GM18858 (cell line): ENCODE measurements around the gene PRPF40A.

Experiments
- ATAC-seq: cut with Tn5 transposase; IDR thresholded peaks from one replicate; pipeline ENCODE4 v1.9.1; 2021; ENCODE audit not compliant: unreplicated experiment

PRPF40A gene

DNA sequence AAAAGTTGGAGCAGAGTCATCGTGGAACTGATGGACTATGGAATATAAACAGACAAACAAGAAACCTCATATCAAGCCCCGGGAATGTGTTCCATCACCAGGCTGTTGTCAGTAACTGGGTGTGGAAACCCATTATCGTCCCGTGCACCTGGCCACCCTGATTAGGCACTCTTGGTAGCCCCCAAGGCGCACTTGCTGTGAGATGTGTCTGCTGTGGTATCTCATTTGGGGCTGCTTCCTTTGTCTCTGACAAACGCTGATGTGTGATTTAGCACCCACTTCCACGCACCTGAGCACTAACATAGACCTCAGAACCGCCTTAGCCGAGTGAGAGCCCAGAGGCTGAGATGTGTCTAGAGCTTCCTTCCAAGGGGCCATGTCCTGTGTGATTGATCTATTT lies 96.3 kb downstream of the PRPF40A start:
- no peak for ATAC-seq

GRCh38 chr2:152620208-152620607 lies 97.1 kb downstream of the PRPF40A start:
- ATAC-seq: no peak

DNA sequence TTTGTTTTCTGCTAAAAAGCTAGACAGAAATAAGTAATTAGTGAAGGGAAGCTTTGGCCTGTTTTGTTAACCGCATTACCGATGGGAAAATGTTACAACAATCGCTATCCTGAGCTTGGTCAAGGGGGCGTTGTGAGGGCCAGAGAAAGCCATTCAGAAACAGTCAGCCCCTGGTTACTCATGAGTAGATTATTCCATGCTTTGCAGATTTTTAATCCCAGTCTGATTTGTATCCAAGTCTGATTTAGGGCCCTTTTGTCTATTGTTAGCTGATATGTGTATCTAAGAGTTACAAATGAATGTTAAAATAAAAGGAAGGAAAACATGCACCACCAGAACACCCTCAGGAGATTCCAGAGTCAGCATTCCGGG lies 99.1 kb downstream of the PRPF40A start:
- ATAC-seq: no peak

DNA sequence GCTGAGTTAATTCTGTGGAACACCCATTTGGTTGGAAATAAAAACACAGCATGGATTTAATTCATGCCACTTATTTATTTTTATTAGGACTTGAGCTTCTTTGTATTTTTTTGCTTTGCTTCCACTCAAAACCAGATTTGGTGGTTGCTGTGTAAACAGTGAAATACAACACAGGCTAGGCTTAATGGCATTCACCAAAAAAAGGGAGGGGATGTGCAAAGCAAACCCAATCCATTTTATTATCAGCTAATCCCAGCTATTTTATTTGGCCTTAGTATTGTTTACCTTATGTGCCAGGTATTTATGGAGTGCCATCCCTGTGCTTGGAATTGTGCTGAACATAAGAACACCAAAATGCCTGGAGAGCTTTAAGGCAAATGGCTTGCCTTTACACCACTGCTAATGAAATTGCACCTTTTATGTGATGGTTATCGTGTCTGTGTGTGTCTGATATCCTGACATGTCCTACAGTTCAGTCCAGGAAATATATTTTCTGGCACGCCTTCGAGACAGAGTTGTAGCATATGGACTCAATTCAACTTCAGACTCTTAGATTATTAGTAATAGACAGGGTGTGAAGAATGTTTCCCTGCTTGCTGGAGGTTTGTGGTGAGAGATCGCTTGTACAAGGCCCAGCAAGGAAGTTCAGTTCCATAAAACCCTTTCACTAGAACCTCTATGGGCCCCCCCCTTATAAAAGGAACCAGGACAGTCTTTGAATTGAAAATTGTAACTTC lies 99.6 kb downstream of the PRPF40A start:
- ATAC-seq: no peak

DNA sequence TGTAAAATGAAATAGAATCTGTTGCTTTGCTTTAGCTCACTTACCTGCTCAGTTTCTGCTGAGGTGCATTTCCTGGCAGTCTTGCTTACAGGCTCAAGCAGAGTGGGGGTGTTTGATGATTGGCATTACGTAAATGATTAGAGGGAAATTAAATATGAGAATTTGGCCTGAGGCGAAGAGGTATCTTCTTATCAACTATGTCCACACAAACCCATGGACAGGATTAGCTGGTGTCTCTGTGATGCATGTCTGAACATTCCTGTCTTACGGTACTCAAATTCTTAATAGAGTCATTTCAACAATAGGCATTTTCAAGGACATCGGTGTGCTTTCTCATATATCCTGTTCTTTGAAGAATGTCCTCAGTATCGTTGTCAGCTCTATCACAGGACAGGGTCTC lies 102.1 kb downstream of the PRPF40A start:
- no peak for ATAC-seq

GRCh38 chr2:152613235-152613634 lies 104.0 kb downstream of the PRPF40A start:
- ATAC-seq: peak; percentile 46

GRCh38 chr2:152611458-152612231 lies 105.6 kb downstream of the PRPF40A start:
- ATAC-seq: peak; percentile 85

DNA sequence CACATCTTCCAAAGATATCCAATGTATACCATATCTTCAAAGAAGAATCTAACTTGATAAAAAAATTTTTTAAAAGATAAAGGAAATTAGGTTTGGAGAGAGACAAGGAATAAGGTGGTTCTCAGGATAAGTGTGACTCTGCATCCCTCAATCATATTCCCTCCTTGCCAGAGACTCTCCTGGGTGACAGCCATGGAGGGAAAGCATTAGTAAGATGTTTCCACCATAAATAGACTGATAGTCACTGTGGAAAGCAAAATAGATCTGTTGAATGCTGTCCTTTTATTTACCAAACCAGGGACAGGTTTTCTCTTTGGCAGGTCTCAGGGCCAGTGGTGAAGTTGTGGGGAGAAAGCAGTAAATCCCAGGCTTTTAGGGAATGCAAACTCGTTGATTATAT lies 107.6 kb downstream of the PRPF40A start:
- no peak for ATAC-seq

- ATAC-seq: no peak
These were observed 108.1 kb downstream of the PRPF40A start for GRCh38 chr2:152609154-152609553.

GRCh38 chr2:152607793-152608300 lies 109.4 kb downstream of the PRPF40A start:
- no peak for ATAC-seq

GRCh38 chr2:152606941-152607340 lies 110.3 kb downstream of the PRPF40A start:
- ATAC-seq: no peak

- ATAC-seq: no peak
These were observed 111.2 kb downstream of the PRPF40A start for GRCh38 chr2:152606081-152606480.

GRCh38 chr2:152603166-152603565 lies 114.1 kb downstream of the PRPF40A start:
- ATAC-seq: no peak

DNA sequence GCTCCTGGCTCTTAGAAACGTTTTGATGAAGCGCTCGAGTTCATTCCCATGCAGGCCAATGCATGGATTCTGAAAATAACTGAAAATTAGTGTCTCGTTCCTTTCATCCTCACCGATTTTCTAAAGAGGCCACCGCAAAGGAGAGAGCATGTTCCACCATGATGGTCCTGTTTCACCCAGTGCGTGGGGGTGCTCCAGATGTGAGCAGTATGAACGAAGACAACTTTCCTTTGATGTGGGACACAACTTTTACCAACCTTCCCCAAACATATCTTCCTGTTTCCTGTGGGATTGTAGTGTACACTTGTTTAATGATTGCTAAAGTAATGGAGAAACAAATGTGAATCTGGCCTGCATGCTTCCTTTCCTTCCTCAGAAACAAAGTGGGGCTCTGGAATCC lies 114.5 kb downstream of the PRPF40A start:
- ATAC-seq: no peak
